PC-3 (cell line): ENCODE measurements around the gene IL17RB. TPM values are rescaled to one million over a fixed set of nuclear protein-coding genes. Genes with fewer than 3 reads are reported as not detected.

Source experiments
- ATAC-seq: fragments of 200-7000 bp; cut with Tn5 transposase; 2 replicates; pipeline ENCODE4 v1.9.1; 2020; ENCODE audit warnings: mild to moderate bottlenecking, moderate library complexity
- BruUV-seq: library from RNA; stranded (reverse); fragments of 400-500 nt; replicated peaks from 2 replicates; lab custom pipeline; 2021; lab: Mats Ljungman, UMichigan
- CTCF ChIA-PET: fragments of 300-600 bp; sonication (Branson Sonifier 250); formaldehyde crosslinking; loops from one replicate; lab custom pipeline; 2022; ENCODE audit warnings: antibody characterized with exemption; lab: Charles Lee
- POLR2A ChIA-PET: fragments of 300-600 bp; sonication (Branson Sonifier 250); formaldehyde crosslinking; loops from one replicate; lab custom pipeline; 2022; ENCODE audit warnings: antibody characterized with exemption; ENCODE audit not compliant: unreplicated experiment; lab: Charles Lee
- DNase-seq: peaks from one replicate; pipeline ENCODE4 v3.0.0-alpha.2; 2015
- H2AFZ ChIP-seq: fragments of 300-600 bp; sonication (generic); 2 replicates; pipeline ENCODE4 v1.6.0; 2016; ENCODE audit warnings: antibody characterized with exemption, low read length
- H3F3A ChIP-seq: fragments of 300-600 bp; sonication (generic); one replicate; pipeline ENCODE4 v1.6.0; 2017; ENCODE audit warnings: antibody characterized with exemption, low read length, control low read depth, mild to moderate bottlenecking; ENCODE audit not compliant: unreplicated experiment
- H3K27ac ChIP-seq: fragments of 300-600 bp; sonication (generic); 2 replicates; pipeline ENCODE4 v1.5.1; 2016; ENCODE audit warnings: mild to moderate bottlenecking, low read length
- H3K27me3 ChIP-seq: fragments of 300-600 bp; sonication (generic); 2 replicates; pipeline ENCODE4 v1.6.1; 2016; ENCODE audit warnings: low read length, mixed read lengths
- H3K36me3 ChIP-seq: fragments of 300-600 bp; sonication (generic); 2 replicates; pipeline ENCODE4 v1.6.1; 2016; ENCODE audit warnings: low read depth, mixed run types, low read length, mixed read lengths
- H3K4me1 ChIP-seq: fragments of 300-600 bp; sonication (generic); 2 replicates; pipeline ENCODE4 v1.5.1; 2016; ENCODE audit warnings: low read length; ENCODE audit not compliant: insufficient read depth
- H3K4me2 ChIP-seq: fragments of 300-600 bp; sonication (generic); 2 replicates; pipeline ENCODE4 v1.6.0; 2016; ENCODE audit warnings: low read length
- H3K4me3 ChIP-seq: fragments of 300-600 bp; sonication (generic); 2 replicates; pipeline ENCODE4 v1.5.1; 2016; ENCODE audit warnings: mild to moderate bottlenecking, low read length, mixed read lengths
- H3K79me2 ChIP-seq: fragments of 300-600 bp; sonication (generic); 2 replicates; pipeline ENCODE4 v1.6.1; 2017; ENCODE audit warnings: low read length, mixed read lengths
- H3K9ac ChIP-seq: fragments of 300-600 bp; sonication (generic); 2 replicates; pipeline ENCODE4 v1.6.0; 2016; ENCODE audit warnings: mild to moderate bottlenecking, low read length
- H3K9me2 ChIP-seq: fragments of 300-600 bp; sonication (generic); replicated peaks from 2 replicates; pipeline ENCODE4 v1.6.1; 2016; ENCODE audit warnings: mixed run types, low read length, mixed read lengths
- H3K9me3 ChIP-seq: fragments of 300-600 bp; sonication (generic); 2 replicates; pipeline ENCODE4 v1.6.1; 2016; ENCODE audit warnings: low read length, mixed read lengths
- H4K20me1 ChIP-seq: fragments of 300-600 bp; sonication (generic); 2 replicates; pipeline ENCODE4 v1.6.1; 2016; ENCODE audit warnings: low read length, mixed read lengths
- CTCF ChIP-seq: fragments of 300-600 bp; sonication (generic); conservative IDR thresholded peaks from 2 replicates; pipeline ENCODE4 v1.5.1; 2017; ENCODE audit warnings: antibody characterized with exemption, low read depth, mild to moderate bottlenecking, low read length
- EZH2 ChIP-seq: fragments of 300-600 bp; sonication (generic); IDR thresholded peaks from one replicate; pipeline ENCODE4 v1.6.1; 2017; ENCODE audit warnings: antibody characterized with exemption, mild to moderate bottlenecking, low read length; ENCODE audit not compliant: unreplicated experiment
- EZH2phosphoT487 ChIP-seq: fragments of 300-600 bp; sonication (generic); IDR thresholded peaks from 2 replicates; pipeline ENCODE4 v1.6.1; 2018; ENCODE audit warnings: mild to moderate bottlenecking, antibody characterized with exemption, low read length, borderline replicate concordance
- intact Hi-C: fragments of 100-400 bp; cut with micrococcal nuclease; formaldehyde crosslinking; loops from 2 replicates; pipeline ENCODE4 v1.9.0; 2023
- total RNA-seq: library from RNA; depleted of rRNA; stranded (reverse); fragments of >200 nt; gene quantifications from 2 replicates; pipeline ENCODE4 v1.2.3, GENCODE V29; 2014

IL17RB gene
- total RNA-seq, 1 experiment from 2014 or later: 2.3 TPM

- CTCF ChIA-PET: no interaction called here
- no peak for DNase-seq
- BruUV-seq: no TSS peak
- Histone ChIP-seq H3K79me2 (no peaks in the 10 kb centered on the region), H3F3A (no peaks in the 10 kb centered on the region), H3K27ac (no peak overlapping the region), H4K20me1 (no peaks in the 10 kb centered on the region), H3K4me1 (no peaks in the 10 kb centered on the region), H3K9me2 (no peaks in the 10 kb centered on the region), H3K27me3 (peaks cover 73% of the 10 kb centered on the region), H3K36me3 (no peaks in the 10 kb centered on the region), H2AFZ (no peak overlapping the region), H3K4me3 (no peak overlapping the region), H3K9me3 (no peaks in the 10 kb centered on the region), H3K9ac (no peak overlapping the region), H3K4me2 (no peak overlapping the region)
- POLR2A ChIA-PET: no interaction called here
- intact Hi-C loops: no loop called here
- no peak for TF ChIP-seq EZH2phosphoT487
- TF ChIP-seq EZH2: no peak
- TF ChIP-seq CTCF: no peak
- no peak for ATAC-seq
Observed at GRCh38 chr3:53808496-53808895, 37.9 kb upstream of the IL17RB start.

GRCh38 chr3:53809267-53809666 lies 37.1 kb upstream of the IL17RB start:
- H3F3A ChIP-seq: no peaks in the 10 kb centered on the region
- no peaks in the 10 kb centered on the region for H4K20me1 ChIP-seq
- ChIA-PET CTCF (no interaction called here), POLR2A (no interaction called here)
- no peak overlapping the region for H2AFZ ChIP-seq
- no peak for ATAC-seq
- no TSS peak for BruUV-seq
- no peaks in the 10 kb centered on the region for H3K9me3 ChIP-seq
- no peaks in the 10 kb centered on the region for H3K79me2 ChIP-seq
- H3K9ac ChIP-seq: no peak overlapping the region
- intact Hi-C loops: no loop called here
- H3K4me2 ChIP-seq: no peak overlapping the region
- H3K27me3 ChIP-seq: peaks cover 73% of the 10 kb centered on the region
- no peak overlapping the region for H3K27ac ChIP-seq
- H3K4me3 ChIP-seq: no peak overlapping the region
- DNase-seq: no peak
- TF ChIP-seq EZH2: no peak
- TF ChIP-seq CTCF: no peak
- TF ChIP-seq EZH2phosphoT487: no peak
- H3K4me1 ChIP-seq: no peaks in the 10 kb centered on the region
- no peaks in the 10 kb centered on the region for H3K36me3 ChIP-seq
- no peaks in the 10 kb centered on the region for H3K9me2 ChIP-seq

- Histone ChIP-seq H3K9ac (no peak overlapping the region), H2AFZ (no peak overlapping the region), H3K27ac (no peak overlapping the region), H3F3A (no peaks in the 10 kb centered on the region), H3K4me2 (no peak overlapping the region), H3K79me2 (no peaks in the 10 kb centered on the region), H3K4me1 (no peaks in the 10 kb centered on the region), H4K20me1 (no peaks in the 10 kb centered on the region), H3K9me3 (no peaks in the 10 kb centered on the region), H3K4me3 (no peak overlapping the region), H3K27me3 (peaks cover 70% of the 10 kb centered on the region), H3K9me2 (no peaks in the 10 kb centered on the region), H3K36me3 (no peaks in the 10 kb centered on the region)
- no TSS peak for BruUV-seq
- ATAC-seq (no peak), DNase-seq (no peak)
- CTCF ChIA-PET: interaction anchor here (0.7 kb wide), 1 partner anchor 46 kb away, joined by 3 read pairs; no protein-coding TSS in a partner anchor
- POLR2A ChIA-PET: no interaction called here
- intact Hi-C loops: no loop called here
- TF ChIP-seq EZH2phosphoT487: no peak
- TF ChIP-seq CTCF: no peak
- TF ChIP-seq EZH2: no peak
Observed at GRCh38 chr3:53809764-53810400, 36.5 kb upstream of the IL17RB start.
